GM18511 (cell line): ENCODE measurements around the gene PRTFDC1.
A peak's percentile ranks its signal among the peaks of the same experiment; 100 is the strongest.

Experiments
- ATAC-seq: cut with Tn5 transposase; IDR thresholded peaks from one replicate; pipeline ENCODE4 v1.9.1; 2021; ENCODE audit warnings: mild to moderate bottlenecking, moderate library complexity; ENCODE audit not compliant: unreplicated experiment

Gene PRTFDC1

DNA sequence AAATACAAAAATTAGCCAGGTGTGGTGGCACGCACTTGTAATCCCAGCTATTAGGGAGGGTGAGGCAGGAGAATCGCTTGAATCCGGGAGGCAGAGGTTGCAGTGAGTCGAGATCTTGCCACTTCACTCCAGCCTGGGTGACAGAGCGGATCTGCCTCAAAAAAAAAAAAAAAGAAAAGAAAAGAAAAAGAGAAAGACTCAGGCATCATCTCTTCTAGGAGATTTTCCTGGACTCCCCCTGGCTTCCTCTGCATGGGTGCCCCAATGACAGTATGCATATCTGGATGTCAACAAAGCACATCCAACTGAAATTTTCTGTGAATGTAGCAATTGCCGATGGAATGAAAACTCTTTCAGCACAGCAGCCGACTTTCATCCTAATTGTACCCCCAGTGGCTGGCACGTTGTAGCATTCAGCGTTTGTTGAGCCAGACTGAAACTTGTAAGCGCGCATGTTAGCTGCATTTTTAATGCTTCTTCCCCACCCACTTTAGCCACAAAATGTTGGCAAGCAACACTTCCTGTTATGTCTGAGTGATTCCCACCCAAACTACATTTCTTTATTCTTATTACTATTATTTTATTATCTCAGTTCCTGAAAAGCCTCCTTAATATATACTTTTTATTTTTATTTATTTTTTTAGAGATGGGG, 70.2 kb downstream of the PRTFDC1 start:
- ATAC-seq: peak; percentile 85

DNA sequence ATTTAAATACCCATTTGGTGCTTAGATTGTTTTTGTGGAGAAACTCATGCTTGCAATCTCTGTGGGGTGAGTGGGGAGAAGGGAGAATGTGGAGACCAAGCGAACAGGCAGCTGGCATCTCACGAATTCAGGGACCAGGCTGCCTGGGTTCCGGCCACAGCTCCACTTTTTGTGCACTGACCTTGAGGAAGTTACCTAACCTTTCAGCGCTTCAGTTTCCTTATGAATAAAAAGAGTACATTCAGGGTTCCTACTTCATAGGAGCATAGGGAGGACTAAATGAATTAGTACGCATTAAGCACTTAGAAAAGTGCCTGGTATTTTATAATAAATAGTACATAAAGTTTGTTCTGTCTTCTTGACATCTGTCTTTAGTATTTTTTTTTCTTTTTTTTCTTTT, 72.5 kb downstream of the PRTFDC1 start:
- ATAC-seq: no peak

DNA sequence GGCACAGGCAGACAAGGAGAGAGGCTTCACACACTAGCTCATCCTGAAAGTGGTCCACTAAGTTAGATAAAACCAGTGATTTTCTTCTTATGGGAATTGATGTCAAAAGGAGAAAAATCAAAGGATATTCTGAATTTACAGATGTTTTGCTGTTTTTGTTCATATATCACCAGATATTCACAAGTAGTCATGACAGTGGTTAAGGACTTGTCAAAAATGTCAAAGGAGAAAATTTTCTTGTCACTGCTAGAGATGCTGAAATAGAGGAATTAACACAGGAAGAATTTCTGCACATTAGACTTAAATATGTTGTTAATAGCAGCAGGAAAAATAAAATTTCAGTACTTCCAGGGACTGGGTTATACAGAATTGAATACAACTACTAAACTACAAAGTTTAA, 78.3 kb downstream of the PRTFDC1 start:
- ATAC-seq: no peak

DNA sequence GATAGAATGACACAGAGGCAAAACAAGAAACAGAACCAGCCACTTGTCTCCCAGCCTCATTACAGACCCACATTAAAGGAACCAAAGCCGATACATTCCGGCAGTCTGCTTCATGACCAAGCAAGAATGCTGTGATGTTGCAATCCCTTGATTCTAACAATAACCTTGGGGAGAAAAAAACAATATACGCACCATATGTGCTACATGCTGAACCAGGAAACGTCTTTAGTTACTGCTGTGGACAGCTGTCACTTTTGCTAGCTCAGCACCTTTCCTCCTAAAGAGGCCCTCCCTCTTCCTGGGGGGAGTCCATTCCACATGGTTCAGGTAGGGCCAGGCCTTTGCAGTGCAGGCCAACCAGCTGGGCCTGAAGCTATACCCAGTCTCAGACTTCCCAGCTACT, 79.1 kb downstream of the PRTFDC1 start:
- no peak for ATAC-seq

DNA sequence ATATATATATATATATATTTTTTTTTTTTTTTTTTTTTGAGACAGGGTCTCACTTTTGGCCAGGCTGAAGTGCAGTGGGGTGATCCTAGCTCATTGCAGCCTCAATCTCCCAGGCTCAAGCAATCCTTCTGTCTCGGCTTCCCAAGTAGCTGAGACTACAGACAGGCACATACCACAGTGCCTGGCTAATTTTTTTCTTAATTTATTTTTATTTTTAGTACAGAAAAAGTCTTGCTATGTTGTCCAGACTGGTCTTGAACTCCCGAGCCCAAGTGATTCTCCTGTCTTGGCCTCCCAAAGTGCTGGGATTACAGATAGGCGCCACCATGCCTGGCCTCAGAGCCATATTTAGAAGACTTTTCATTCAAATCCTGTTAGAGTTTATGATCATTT, 79.6 kb downstream of the PRTFDC1 start:
- ATAC-seq: no peak

DNA sequence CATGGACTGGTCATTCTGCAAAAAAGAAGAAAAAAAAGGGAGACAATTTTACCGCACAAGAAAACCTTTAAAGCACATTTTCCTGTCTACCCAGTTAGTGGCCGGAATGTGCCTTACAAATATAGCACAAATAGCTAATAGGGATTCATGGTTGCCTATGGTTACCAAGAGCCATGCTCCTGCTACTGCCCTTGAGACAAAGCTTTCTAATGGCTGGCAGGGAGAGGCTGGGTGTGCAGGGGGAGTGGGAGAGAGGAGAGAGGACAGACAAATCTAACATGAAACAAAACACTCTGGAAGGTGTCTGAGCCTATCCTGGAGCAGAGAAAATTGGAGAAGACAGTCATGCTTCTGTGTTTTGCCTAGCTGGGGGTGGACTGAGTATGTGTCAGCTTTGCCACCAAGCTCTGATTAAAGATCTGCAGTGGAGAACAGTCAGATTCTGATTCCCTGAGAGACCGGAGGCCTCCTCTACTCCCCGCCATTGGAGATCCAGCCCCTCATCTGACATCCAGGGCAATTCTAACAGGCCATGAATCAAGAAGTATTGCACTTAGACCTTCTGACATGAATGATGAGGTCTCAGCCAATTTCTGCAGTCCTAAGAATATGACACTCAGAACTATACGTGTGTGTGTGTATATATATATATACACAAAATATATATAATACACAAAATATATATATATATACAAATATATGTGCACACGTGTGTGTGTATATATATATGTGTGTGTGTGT, 80.2 kb downstream of the PRTFDC1 start:
- no peak for ATAC-seq

DNA sequence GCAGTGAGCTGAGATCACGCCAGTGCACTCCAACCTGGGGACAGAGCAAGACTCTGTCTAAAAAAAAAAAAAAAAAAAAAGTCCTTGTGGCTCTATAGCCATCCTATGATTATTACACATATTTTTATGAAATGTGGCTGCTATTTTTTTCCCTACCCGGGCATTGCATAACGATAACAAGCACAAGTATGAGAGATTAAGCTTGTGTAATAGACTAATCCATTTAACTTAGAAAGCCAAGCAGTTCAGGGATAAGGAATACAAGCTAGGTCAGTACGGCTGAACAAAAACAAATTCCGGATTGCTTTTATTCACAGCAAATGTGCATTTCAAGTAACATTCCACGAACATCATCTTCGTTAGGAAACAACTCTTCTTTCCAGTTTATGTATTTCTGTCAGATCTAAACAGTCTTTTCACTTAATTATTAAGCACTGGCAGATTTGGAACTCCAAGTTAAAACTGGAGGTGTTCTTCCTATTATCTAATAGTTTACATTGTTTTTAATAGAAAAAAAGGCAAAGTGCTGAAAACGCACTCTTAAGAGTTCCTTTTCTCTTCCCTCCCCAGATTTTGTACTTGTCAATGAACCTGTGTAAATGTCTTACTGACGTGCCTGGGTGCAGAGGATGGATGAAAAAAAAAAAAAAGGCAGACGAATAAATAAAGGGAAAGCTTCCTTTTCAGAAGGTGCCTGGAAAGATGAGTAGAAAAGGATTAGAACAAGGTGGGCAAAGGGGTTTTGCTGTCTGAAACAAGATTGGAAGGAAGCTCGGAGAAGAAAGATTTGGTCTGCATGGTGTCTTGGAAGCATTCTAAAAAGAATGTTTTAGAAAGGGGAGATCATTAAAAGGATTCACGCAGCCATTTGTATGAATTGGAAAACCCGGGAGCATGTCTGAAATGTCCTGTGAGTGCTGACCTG, 81.1 kb downstream of the PRTFDC1 start:
- ATAC-seq: no peak

DNA sequence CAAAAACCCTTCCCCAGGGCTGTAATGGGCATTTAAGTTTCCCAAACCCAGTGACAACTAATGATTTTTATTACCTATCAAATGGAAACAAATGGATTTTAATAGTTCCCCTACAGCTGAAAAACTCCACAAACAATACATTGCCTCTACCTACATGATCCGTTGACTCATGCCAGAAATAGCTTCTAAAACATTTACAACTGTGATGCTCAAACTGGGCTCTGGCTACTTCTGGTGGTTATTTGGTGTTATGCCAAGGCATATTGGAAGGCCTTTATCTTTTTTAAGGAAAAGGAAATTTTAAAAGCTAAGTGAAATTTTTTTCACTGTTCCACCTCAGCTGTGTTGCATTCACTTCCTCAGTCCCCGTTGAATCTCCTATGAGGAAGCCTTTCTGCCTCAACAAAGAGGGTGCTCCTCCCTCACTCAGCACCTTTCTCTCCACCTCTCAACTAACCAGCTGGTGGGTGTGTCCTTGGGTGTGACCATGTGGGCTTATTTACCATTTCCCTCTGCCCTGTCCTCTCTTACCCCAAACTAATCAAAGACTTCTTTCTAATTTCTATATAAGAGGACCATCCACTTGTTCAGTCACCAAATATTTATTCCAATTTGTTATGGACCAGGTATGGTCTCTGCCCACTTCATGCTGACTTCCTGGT, 82.9 kb downstream of the PRTFDC1 start:
- ATAC-seq: no peak

DNA sequence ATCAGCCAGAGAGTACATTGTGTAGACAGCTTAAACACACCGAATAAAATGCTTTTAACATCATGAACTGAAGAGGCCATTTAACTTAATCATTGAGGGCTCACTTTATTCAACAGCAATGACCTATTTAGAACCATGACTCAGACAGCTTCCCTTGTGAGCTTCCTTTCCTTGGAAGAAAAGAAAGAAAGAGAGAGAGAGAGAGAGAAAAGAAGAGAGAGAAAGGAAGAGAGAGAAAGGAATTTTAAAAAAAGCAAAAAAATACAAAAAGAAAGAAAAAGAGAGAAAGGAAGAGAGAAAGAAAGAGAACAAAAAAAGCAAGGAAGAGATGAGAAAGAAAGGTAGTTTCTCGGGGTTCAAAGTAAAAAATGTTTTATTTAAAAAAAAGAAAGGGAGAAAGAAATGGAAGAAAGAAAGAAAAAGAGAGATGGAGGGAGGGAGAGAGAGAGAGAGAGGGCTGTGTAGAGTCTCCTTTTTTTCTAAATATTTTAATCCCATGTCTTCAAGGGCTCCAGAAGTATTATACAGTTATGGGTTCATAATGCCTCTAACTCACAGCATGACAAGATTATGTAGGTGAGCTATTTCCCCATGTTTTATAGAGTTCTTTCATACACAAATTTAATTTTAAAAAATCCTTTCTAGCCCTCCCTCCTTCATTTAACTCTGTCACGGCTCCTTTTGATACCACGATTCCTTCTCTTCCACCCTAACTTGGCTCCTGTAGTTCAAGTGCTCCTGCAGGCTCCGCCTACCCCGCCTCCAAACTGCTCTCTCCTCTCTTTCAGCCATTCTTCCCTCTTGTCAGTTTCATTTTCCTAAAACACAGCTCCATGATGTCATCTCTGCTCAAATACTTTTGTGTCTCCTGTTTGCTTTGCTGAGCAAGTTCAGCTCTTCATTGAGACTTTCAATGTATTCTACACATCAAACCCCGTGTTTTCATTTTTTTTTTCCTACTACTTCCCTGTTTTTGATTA, 85.5 kb downstream of the PRTFDC1 start:
- ATAC-seq: no peak

DNA sequence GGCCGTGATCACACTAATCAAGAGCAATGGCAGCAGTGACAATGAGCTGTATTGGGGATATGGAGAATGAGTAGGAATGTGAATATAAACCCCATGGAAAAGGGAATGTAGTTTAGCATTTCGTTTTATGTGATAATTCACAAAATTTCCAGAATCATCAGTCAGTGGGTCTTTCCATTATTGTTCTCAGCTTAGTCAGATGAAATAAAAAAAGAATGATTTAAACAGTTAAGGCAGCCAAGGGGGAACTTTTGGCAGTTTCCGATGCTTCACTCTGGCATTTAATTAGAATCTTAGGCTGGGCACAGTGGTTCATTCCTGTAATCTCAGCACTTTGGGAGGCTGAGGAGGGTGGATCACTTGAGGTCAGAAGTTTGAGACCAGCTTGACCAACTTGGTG, 86.6 kb downstream of the PRTFDC1 start:
- no peak for ATAC-seq

DNA sequence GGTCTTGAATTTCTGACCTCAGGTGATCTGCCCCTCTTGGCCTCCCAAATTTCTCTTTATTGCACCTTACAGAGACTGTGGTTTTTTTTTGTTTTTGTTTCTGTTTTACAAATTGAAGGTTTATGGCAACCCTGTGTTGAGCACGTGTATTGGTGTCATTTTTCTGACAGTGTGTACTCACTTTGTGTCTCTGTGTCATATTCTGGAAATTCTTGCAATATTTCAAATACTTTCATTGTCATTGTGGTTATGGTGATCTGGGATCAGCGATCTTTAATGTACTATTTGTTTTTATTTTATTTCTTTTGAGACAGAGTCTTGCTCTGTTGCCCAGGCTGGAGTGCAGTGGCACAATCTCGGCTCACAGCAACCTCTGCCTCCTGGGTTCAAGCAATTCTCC, 89.8 kb downstream of the PRTFDC1 start:
- no peak for ATAC-seq

DNA sequence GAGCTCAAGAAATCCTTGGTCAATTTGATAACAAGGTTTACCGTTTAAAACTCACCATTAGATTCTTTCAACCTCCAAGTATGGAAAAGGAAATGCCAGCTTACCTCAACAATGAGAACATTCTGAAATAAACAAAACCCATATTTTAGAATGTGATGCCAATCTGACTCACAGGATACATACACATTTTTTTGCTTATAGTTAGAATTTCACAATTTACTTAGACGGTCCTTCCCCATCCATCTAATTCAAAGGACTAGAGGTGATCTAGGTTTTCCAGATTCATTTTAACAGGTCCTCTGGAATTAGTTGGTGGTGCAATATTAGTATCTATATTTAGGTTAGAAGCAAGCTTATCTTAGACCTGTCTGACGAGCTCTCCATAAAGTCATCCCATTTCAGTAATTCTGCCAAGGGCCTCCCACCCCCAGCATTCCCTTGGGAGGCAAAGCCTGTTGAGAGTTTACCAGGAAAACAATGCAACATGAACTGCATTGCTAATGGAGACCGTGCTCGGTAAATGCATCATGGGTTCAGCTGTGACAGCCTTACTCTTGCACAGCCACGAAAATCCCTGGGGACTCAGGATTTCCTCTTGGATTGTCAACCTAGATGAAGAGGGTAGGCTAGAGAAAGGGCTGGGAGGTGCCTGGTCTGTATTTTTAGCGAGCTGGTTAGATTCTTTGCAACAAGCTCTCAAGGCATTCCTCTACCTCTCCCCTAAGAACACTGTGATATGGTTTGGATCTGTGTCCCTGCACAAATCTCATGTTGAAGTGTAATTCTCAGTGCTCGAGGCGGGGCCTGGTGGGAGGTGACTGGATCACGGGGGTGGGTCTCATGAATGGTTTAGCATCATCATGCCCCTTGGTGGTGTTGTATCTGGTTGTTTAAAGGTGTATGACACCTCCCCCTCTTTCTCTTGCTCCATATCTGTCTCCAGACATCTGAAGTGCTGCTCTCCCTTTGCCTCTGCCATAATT, 93.8 kb downstream of the PRTFDC1 start:
- no peak for ATAC-seq

DNA sequence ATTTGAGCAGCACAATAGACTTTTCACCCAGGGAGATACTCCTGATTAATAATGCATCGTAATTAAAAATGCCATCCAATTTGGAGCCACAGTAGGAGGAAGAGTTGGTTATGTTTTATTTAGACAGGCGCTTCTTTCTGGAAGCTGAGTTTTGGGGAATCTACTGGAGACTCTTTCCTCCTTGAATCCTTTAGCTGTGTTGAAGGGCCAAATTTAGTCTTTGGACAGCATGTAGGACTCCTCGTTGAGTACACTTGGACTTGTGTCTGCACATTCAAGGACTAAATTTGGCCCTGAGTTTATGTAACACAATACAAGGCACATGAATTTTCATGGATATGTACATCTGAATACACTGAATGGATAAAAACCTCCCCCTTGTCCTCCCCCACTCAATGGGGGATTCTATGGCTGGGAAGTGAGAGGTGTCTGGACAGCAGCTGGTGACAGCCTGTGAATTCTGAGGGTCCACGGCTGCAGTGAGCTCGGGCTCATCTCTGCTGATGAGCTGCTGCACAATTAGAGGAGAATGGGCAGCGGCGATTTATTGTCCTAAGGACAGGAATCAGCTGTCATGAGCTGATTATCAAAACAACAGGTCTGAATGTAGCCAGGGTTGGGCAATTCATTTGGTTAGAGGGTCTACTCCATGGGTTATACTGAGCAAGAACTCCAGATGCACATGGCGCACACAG, 95.2 kb downstream of the PRTFDC1 start:
- no peak for ATAC-seq

DNA sequence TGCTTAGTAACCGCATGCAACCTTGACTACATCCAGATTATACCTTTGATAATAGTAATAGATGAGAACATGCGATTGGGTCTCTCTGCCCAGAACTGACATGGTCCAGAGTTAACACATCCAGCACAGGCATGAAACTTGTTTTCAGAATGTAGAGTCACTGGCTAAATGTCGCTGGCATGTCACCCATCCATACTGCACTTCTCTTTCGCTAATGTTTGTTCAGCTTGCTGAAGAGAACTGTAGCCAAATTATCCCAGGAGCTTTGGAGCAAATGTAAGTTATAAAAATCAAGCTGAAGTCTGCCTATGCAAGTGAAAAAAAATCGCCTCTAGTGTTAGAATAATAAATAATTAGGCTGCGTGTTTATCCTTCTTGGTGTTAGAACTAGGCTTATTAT, 98.2 kb downstream of the PRTFDC1 start:
- no peak for ATAC-seq

DNA sequence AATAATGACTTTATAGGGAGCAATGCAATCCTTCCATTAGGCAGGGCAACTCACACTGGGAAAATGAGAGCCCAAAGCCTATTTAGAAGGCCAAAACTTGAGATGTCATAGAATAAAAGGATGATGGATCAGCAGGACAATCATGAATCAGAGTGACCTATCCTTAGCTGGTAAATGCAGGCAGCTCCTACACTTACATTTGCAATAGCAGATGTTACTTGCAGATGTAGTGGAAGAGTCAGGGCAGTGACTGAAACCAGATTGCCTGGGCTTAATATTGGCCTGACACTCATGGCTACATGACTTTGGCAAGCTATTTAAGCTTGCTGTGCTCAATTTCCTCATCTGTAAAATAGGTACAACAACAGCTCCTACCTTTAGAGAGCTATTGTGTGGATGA, 98.7 kb downstream of the PRTFDC1 start:
- no peak for ATAC-seq

DNA sequence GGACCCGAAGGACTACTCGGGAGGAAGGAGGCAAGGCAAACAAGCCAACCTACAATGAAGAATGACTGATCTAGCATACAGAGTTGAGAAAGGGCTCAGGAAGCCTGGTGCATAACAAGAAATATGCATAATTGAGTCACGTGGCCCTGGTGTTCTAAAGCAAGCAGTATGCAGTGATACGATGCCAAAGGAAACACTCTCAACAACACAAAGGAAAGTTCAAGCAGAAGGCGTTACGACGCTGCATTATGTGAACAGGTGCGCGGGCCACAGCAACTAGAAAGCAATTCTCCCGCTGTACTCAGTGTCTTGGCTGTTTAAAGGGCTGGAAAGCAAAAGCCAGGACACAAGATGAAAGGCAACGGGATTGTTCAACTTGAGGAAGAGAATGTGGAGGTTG, 100.8 kb downstream of the PRTFDC1 start:
- ATAC-seq: no peak

DNA sequence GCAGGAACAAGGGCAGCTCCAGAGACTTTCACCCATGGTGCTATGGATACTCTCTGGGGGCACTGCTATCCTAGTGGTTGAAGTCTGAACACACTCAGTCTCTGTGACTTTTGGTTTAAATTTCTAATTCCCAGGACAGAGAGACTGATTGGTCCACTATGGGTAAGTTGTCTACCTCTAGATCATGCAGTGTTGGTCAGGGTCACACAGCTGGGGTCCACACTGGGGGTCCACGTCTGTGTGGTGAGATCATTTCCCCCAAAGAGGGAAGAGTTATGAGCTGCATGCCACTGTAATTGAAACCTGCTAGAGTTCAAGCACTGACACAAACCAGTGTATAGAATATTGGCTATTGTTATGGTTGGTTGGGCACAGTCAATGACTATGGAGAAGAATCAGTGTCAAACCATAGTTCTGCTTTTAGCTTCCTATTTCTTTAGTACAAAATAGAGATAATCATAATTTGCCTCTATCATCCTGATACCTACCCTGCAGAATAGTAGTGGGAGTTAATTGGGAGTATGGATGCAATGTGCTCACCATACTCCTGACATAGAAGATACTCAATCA, 101.6 kb downstream of the PRTFDC1 start:
- ATAC-seq: no peak
